ENCODE measurements around the gene DDX54. TPM values are rescaled to one million over a fixed set of nuclear protein-coding genes. Genes with fewer than 3 reads are reported as not detected.

DDX54 gene
- total RNA-seq, 4 donors from 2014 or later: 62.0 to 126 (median 66.5) TPM

- no peaks in the 10 kb centered on the region for H3K9me3 ChIP-seq
- H3K4me1 ChIP-seq: no peaks in the 10 kb centered on the region
- no peaks in the 10 kb centered on the region for H3K27me3 ChIP-seq
- peaks cover 0 to 100% (median 0%) of the 10 kb centered on the region in 3 donors for H3K36me3 ChIP-seq
- H3K27ac ChIP-seq: no peak overlapping the region
- H3K4me3 ChIP-seq: no peak overlapping the region
- TF ChIP-seq POLR2A (IDR thresholded peaks at IDR 0.05) (no peak), CTCF (IDR thresholded peaks at IDR 0.05) (no peak)
- no peak for DNase-seq
Observed at GRCh38 chr12:113169697-113170096, 15.6 kb downstream of the DDX54 start.

- no peaks in the 10 kb centered on the region for H3K4me1 ChIP-seq
- peaks cover 0 to 100% (median 0%) of the 10 kb centered on the region in 3 donors for H3K36me3 ChIP-seq
- H3K4me3 ChIP-seq: no peak overlapping the region
- TF ChIP-seq CTCF (IDR thresholded peaks at IDR 0.05): no peak
- no peak for TF ChIP-seq POLR2A (IDR thresholded peaks at IDR 0.05)
- DNase-seq: no peak
- H3K27ac ChIP-seq: no peak overlapping the region
- no peaks in the 10 kb centered on the region for H3K27me3 ChIP-seq
- no peaks in the 10 kb centered on the region for H3K9me3 ChIP-seq
Observed at GRCh38 chr12:113167868-113168267, 17.4 kb downstream of the DDX54 start.

DNA sequence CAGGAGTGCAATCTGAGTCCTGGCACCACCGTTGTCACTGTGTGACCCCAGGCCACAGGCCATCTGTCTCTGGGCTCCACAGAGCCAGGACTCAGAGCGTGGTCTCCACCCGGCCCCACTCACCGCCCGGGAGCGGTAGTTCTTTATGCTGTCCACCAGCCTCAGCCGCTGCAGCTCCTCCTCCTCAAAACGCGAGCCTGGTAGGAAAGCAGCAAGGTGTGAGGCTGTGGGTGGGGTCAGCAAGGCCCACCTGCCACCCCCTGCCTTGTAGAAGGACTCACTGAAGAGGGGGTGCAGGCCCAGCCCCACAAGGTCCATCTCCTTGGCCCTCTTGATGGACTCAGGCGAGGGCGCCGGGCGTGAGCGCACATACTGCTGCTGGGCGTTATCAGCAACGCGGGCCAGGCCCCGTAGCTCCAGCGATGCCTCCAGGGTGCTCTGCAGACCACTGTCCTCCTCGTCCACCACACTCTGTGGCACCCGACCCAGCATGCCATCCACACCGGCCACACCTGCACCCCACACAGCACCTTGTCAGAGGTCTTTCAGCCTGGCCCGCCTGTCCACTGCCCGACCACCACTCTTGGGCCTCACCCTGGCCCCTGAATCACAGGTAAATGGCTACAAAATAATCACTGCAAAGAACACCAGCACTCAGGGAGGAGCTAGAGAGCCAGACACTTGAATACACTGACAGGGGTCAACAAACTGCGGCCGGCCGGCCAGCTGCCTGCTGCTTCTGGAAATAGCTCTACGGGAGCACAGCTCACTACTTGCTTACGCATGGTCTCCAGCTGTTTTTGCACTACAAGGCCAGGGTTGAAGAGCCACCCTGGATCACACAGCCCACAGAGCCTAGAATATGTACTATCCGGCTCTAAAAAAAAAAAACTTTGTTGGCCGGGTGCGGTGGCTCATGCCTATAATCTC, 19.5 kb downstream of the DDX54 start:
- Histone ChIP-seq H3K36me3 (peaks cover 0 to 100% (median 0%) of the 10 kb centered on the region in 3 donors), H3K27me3 (no peaks in the 10 kb centered on the region), H3K9me3 (no peaks in the 10 kb centered on the region), H3K4me1 (no peaks in the 10 kb centered on the region), H3K27ac (no peak overlapping the region), H3K4me3 (no peak overlapping the region)
- TF ChIP-seq CTCF (IDR thresholded peaks at IDR 0.05) (no peak), POLR2A (IDR thresholded peaks at IDR 0.05) (no peak)
- DNase-seq: no peak

GRCh38 chr12:113164014-113164413, 21.3 kb downstream of the DDX54 start:
- Histone ChIP-seq H3K36me3 (peaks cover 0 to 100% (median 0%) of the 10 kb centered on the region in 3 donors), H3K4me3 (no peak overlapping the region), H3K27ac (no peak overlapping the region), H3K27me3 (no peaks in the 10 kb centered on the region), H3K9me3 (no peaks in the 10 kb centered on the region), H3K4me1 (no peaks in the 10 kb centered on the region)
- no peak for DNase-seq
- TF ChIP-seq POLR2A (IDR thresholded peaks at IDR 0.05) (no peak), CTCF (IDR thresholded peaks at IDR 0.05) (no peak)

- Histone ChIP-seq H3K4me1 (no peaks in the 10 kb centered on the region), H3K4me3 (no peak overlapping the region), H3K27me3 (no peaks in the 10 kb centered on the region), H3K27ac (no peak overlapping the region), H3K9me3 (no peaks in the 10 kb centered on the region), H3K36me3 (peaks cover 0 to 100% (median 0%) of the 10 kb centered on the region in 3 donors)
- DNase-seq: no peak
- TF ChIP-seq POLR2A (IDR thresholded peaks at IDR 0.05) (no peak), CTCF (IDR thresholded peaks at IDR 0.05) (no peak)
Observed at GRCh38 chr12:113163030-113163360, 22.3 kb downstream of the DDX54 start.
